GM18508 (cell line): ENCODE measurements around the gene IDH3G.
"Not testable (repeated sequence)": the region's sequence is repeated elsewhere in the genome, so short reads cannot be mapped to it uniquely, and the experiment has no call there.

Source experiments
- ATAC-seq: cut with Tn5 transposase; IDR thresholded peaks from one replicate; pipeline ENCODE4 v1.9.1; 2021; ENCODE audit warnings: moderate number of reproducible peaks; ENCODE audit not compliant: insufficient read depth, unreplicated experiment

Gene IDH3G

DNA sequence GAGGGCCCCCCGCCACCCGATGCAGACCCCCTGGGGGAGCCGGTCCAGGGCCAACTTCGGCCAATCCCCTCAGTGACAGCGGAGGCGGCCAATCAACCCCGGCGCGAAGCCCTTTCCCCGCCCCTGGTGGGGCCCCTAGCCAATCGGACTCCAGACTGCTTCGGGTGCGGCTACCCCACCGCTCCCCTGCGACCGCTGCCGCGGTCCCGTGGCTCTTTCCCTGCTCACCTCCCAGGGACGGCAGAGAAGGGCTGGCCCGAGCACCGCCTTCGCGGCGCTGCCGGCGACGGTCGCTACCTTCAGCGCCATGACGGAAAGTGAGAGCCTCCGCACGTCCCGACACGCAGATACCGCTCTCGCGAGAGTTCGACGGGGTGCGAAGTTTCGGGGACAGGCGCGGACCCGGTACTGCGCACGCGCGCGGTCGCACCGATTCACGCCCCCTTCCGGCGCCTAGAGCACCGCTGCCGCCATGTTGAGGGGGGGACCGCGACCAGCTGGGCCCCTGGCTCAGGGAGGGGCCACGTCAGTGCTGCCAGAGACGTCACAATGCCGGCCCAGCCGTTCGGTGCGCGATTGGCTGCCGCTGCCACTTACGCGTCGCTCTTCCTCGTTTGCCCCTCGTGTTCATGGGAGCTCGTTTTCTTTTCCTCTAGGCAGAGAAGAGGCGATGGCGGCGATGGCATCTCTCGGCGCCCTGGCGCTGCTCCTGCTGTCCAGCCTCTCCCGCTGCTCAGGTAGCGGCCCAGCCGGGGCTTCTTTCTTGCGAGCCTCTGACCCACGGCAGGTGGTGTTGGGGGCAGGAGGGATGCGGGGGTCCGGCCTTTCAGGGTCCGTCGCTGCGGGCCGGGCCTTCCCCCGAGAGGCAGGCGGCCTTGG is at the start of gene IDH3G, which contains the start of gene SSR4:
Gene IDH3G, minus strand, starts transcription at position 358 of the 879 bp plus-strand sequence. Its CDS starts 49 bp downstream, at position 309.
Gene SSR4, plus strand, starts transcription at position 651 of the 879 bp plus-strand sequence. Its CDS starts 20 bp downstream, at position 671.
- peak; percentile 61 for ATAC-seq

GRCh38 chrX:153836921-153837320 is 42.7 kb upstream of the IDH3G start:
- ATAC-seq = no peak

DNA sequence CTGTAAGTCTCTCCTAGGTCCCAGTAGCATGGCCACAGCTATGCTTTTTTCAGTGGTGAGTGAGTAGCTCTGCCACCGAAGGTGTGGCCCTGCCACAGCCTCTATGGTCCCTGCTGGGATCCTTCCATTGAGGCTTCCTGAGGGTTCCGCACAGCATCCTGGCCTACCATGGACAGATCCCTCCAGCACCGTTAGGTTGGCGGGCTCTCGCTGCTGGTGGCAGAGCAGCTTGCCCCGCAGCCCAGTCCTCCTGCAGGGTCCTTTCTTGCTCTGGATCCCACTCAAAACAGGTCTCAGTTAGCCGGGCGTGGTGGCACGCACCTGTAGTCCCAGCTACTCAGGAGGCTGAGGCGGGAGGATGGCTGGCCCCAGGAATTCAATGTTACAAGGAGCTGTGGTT is 38.6 kb upstream of the IDH3G start:
- ATAC-seq = no peak

GRCh38 chrX:153831429-153832150 is 37.4 kb upstream of the IDH3G start:
- no peak for ATAC-seq

GRCh38 chrX:153830640-153831428 is 36.7 kb upstream of the IDH3G start:
- ATAC-seq = no peak

- no peak for ATAC-seq
Measured at GRCh38 chrX:153829799-153830639, 35.8 kb upstream of the IDH3G start, which contains the start of gene PDZD4. Gene PDZD4 (minus strand): TSS chrX:153830544. CDS start chrX:153830298, 246 bp downstream.

GRCh38 chrX:153829549-153829798 is 35.3 kb upstream of the IDH3G start:
- ATAC-seq = no peak

GRCh38 chrX:153828723-153829548 is 34.8 kb upstream of the IDH3G start:
- ATAC-seq = no peak

- ATAC-seq = no peak
Measured at GRCh38 chrX:153828308-153828707, 34.1 kb upstream of the IDH3G start.

DNA sequence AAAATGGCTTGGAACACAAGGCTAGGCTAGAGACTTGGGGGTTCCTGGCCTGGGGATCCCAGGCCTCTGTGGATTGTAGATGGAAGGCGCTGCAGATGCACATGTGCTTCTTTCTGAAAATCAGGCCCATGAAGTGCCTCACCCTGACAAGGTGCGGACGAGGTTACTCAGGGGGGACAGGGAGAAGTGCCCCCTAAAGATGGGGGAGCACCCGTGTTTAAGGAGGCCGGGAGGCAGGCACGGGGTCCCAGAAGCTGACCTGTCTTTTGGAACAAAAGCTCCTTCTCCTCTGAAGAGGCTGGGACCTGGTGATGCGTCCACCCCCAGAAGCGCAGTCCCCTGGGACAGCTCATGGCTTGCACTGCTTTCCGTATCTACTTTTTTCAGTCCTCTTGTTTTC is 33.7 kb upstream of the IDH3G start:
- no peak for ATAC-seq

DNA sequence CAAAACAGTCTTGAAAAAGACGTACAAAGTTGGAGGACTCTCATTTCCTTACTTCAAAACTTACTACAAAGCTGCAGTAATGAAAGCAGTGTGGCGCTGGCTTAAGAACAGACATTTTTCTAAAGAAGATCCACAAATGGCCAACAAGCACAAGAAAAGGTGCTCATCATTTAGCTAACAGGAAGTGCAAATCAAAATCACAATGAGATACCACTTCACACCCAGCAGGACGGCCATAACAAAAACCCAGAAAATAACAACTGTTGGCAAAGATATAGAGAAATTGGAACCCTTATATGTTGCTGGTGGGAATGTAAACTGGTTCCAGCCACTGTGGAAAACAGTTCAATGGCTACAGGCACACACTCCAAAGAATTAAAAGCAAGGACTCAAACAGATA is 32.8 kb upstream of the IDH3G start:
- ATAC-seq = no peak

DNA sequence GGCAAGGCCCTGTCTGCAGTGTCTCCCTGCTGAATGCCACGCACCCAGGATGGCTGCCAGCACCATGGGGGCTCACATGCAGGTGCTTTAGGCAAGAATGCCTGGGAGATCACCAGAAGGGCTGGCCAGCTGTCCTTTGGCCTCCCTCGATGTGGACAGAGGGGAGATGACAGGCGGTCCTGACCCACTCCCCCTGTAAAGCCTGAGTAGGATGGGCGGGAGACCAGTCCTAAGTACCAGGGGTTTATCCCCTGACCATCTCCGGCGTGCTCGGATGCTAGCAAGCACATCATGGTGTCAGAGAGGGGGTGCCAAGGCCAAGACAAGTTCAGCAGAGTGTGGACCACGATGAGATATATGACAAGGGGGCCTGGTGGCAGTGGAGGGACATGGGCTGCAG is 30.9 kb upstream of the IDH3G start:
- no peak for ATAC-seq

DNA sequence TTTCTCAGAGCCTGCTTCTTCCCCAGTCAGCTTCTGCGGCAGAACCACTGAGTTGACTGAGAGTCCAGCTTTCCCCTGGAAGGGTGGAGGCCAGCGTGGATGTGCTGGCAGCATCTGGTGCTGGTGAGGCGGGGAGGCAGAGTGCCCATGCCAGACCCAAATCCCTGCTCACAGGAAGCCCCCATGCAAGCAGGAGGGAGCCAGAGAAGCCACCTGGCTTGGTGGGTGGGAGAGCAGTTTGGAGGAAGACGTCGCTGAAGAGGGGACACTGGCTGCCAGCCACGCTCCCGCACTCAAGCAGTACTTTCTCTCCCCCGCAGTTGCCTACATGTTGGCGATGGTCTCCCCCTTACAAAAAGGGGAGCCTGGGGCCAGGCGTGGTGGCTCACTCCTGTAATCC is 30.2 kb upstream of the IDH3G start:
- no peak for ATAC-seq

DNA sequence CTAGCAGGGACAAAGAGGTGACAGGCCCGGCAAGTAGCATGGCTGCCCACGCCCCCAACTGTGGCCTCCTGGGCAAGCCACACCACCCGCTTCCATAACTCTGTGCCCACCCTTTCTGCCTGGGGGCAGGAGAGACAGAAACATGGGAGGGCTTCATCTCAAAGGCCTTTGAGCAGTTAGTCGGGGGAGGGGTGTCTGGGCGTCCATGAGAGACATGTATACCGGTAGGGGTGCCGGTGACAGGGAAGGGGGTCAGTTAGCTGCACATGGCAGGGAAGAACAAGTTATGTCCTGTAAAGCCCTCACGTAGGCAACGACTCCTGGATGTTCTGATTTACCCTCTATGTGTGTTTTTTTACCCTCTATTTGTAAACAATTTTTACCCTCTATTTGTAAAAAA is 26.9 kb upstream of the IDH3G start:
- no peak for ATAC-seq

- no peak for ATAC-seq
Measured at GRCh38 chrX:153820601-153821000, 26.4 kb upstream of the IDH3G start.

GRCh38 chrX:153819384-153820040 is 25.3 kb upstream of the IDH3G start:
- ATAC-seq = no peak

GRCh38 chrX:153818571-153819383 is 24.6 kb upstream of the IDH3G start:
- no peak for ATAC-seq

DNA sequence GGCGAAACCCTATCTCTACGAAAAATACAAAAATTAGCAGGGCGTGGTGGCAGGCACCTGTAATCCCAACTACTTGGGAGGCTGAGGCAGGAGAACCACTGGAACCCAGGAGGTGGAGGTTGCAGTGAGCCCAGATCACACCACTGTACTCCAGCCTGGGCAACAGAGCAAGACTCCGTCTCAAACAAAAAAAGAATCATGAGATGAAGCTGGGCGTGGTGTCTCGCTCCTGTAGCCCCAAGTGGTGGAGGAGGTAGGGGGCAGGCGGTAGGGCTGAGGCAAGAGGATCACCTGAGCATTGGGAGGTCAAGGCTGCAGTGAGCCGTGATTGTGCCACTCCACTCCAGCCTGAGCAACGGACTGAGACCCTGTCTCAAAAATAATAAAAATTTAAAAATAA is 23.9 kb upstream of the IDH3G start:
- not testable (repeated sequence) for ATAC-seq
